HEK293 (cell line): ENCODE measurements around the gene TEKT5.

Experiments used
- KLF9 ChIP-seq: fragments of 450-650 bp; formaldehyde crosslinking; IDR thresholded peaks from 2 replicates; pipeline ENCODE4 v1.5.1; 2016; ENCODE audit warnings: missing biosample characterization, missing genetic modification characterization, low read depth
- ZBTB7A ChIP-seq: fragments of 450-650 bp; formaldehyde crosslinking; IDR thresholded peaks from 2 replicates; pipeline ENCODE4 v1.5.1; 2016; ENCODE audit warnings: low read depth, missing biosample characterization, missing genetic modification characterization
- ZFP41 ChIP-seq: fragments of 450-650 bp; formaldehyde crosslinking; IDR thresholded peaks from 2 replicates; pipeline ENCODE4 v1.5.1; 2016; ENCODE audit warnings: missing biosample characterization, missing genetic modification characterization, borderline replicate concordance
- ZNF266 ChIP-seq: fragments of 450-650 bp; formaldehyde crosslinking; IDR thresholded peaks from 2 replicates; pipeline ENCODE4 v1.5.1; 2016; ENCODE audit warnings: missing biosample characterization, missing genetic modification characterization, low read depth
- ZNF274 ChIP-seq, 2 experiments: fragments of 200-500 bp in 1 of 2; fragments of 450-650 bp in 1 of 2; sonication (Bioruptor generic) in 1 of 2; formaldehyde crosslinking in 1 of 2; IDR thresholded peaks; 2 replicates each; pipeline versions ENCODE4 v1.5.1 to v1.6.1; 2014 to 2016; ENCODE audit warnings: borderline replicate concordance in 1 of 2, inconsistent platforms in 1 of 2, low read length in 1 of 2, missing biosample characterization in 1 of 2, missing genetic modification characterization in 1 of 2
- ZNF335 ChIP-seq: fragments of 450-650 bp; formaldehyde crosslinking; conservative IDR thresholded peaks from 2 replicates; pipeline ENCODE4 v1.5.1; 2016; ENCODE audit warnings: missing biosample characterization, missing genetic modification characterization
- TF ChIP-seq, protein P1 (sequence below): sonication (generic); formaldehyde crosslinking; IDR thresholded peaks from 2 replicates; pipeline ENCODE4 v1.8.1; 2022; ENCODE audit warnings: mild to moderate bottlenecking, moderate library complexity, missing genetic modification reagents
- TF ChIP-seq, protein P2 (sequence below): fragments of 450-650 bp; formaldehyde crosslinking; IDR thresholded peaks from 2 replicates; pipeline ENCODE4 v1.5.1; 2016; ENCODE audit warnings: missing biosample characterization, missing genetic modification characterization
- TF ChIP-seq, protein P3 (sequence below): fragments of 450-650 bp; formaldehyde crosslinking; IDR thresholded peaks from 2 replicates; pipeline ENCODE4 v1.5.1; 2016; ENCODE audit warnings: missing biosample characterization, missing genetic modification characterization

DNA sequence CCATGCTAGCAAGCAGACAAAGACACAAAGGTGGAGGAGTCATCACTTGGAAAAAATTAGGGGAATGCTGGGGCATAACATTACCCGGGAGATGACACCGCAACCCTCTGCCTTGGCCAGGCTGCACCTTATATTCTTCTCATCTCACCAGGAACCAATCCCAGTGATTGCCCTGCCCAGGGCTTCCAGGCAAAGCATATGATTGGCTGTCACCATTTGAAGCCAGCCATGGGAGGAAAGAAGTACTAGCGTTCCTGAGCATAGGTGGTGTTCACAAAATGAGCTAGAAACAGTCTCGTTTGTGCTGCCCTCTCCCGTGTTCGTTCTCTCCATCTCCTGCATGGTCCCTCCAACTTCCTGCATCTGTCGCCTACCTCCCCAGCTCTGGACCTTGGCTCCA, 29.6 kb downstream of the TEKT5 start:
- TF ChIP-seq ZFP41 (tag by site-specific recombination) (no peak), ZNF274 (IDR thresholded peaks at IDR 0.05; ENCODE audit: low read length) (no peak), ZNF274 (tag by site-specific recombination; IDR thresholded peaks at IDR 0.05; ENCODE audit: borderline replicate concordance) (no peak), KLF9 (tag by site-specific recombination) (no peak), ZNF335 (tag by site-specific recombination) (no peak), ZBTB7A (tag by site-specific recombination) (no peak), ZNF266 (tag by site-specific recombination) (no peak)
- TF ChIP-seq, protein P1, sequence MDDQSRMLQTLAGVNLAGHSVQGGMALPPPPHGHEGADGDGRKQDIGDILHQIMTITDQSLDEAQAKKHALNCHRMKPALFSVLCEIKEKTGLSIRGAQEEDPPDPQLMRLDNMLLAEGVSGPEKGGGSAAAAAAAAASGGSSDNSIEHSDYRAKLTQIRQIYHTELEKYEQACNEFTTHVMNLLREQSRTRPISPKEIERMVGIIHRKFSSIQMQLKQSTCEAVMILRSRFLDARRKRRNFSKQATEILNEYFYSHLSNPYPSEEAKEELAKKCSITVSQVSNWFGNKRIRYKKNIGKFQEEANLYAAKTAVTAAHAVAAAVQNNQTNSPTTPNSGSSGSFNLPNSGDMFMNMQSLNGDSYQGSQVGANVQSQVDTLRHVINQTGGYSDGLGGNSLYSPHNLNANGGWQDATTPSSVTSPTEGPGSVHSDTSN (CRISPR knock-in tag), result no peak
- TF ChIP-seq, protein P2, sequence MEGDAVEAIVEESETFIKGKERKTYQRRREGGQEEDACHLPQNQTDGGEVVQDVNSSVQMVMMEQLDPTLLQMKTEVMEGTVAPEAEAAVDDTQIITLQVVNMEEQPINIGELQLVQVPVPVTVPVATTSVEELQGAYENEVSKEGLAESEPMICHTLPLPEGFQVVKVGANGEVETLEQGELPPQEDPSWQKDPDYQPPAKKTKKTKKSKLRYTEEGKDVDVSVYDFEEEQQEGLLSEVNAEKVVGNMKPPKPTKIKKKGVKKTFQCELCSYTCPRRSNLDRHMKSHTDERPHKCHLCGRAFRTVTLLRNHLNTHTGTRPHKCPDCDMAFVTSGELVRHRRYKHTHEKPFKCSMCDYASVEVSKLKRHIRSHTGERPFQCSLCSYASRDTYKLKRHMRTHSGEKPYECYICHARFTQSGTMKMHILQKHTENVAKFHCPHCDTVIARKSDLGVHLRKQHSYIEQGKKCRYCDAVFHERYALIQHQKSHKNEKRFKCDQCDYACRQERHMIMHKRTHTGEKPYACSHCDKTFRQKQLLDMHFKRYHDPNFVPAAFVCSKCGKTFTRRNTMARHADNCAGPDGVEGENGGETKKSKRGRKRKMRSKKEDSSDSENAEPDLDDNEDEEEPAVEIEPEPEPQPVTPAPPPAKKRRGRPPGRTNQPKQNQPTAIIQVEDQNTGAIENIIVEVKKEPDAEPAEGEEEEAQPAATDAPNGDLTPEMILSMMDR, result no peak
- TF ChIP-seq, protein P3, sequence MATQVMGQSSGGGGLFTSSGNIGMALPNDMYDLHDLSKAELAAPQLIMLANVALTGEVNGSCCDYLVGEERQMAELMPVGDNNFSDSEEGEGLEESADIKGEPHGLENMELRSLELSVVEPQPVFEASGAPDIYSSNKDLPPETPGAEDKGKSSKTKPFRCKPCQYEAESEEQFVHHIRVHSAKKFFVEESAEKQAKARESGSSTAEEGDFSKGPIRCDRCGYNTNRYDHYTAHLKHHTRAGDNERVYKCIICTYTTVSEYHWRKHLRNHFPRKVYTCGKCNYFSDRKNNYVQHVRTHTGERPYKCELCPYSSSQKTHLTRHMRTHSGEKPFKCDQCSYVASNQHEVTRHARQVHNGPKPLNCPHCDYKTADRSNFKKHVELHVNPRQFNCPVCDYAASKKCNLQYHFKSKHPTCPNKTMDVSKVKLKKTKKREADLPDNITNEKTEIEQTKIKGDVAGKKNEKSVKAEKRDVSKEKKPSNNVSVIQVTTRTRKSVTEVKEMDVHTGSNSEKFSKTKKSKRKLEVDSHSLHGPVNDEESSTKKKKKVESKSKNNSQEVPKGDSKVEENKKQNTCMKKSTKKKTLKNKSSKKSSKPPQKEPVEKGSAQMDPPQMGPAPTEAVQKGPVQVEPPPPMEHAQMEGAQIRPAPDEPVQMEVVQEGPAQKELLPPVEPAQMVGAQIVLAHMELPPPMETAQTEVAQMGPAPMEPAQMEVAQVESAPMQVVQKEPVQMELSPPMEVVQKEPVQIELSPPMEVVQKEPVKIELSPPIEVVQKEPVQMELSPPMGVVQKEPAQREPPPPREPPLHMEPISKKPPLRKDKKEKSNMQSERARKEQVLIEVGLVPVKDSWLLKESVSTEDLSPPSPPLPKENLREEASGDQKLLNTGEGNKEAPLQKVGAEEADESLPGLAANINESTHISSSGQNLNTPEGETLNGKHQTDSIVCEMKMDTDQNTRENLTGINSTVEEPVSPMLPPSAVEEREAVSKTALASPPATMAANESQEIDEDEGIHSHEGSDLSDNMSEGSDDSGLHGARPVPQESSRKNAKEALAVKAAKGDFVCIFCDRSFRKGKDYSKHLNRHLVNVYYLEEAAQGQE (tag by site-specific recombination), result no peak
